Activated CD8-positive, alpha-beta T cell treated with anti-CD3 and anti-CD28 coated beads for 36 hours (primary cell): ENCODE measurements around the gene CCDC43. TPM values are rescaled to one million over a fixed set of nuclear protein-coding genes. Genes with fewer than 3 reads are reported as not detected.

Source experiments
- ATAC-seq: fragments of 200-7000 bp; cut with Tn5 transposase; one replicate; pipeline ENCODE4 v1.10.0; 2021; ENCODE audit warnings: mild to moderate bottlenecking, moderate library complexity
- CTCF ChIA-PET: fragments of 350-600 bp; sonication (Branson Sonifier 250); formaldehyde crosslinking; loops from one replicate; lab custom pipeline; 2021; ENCODE audit warnings: antibody characterized with exemption; lab: Charles Lee
- POLR2A ChIA-PET: fragments of 350-600 bp; sonication (Branson Sonifier 250); formaldehyde crosslinking; loops from one replicate; lab custom pipeline; 2021; ENCODE audit warnings: antibody characterized with exemption; lab: Charles Lee
- DNase-seq: peaks from one replicate; pipeline ENCODE4 v3.0.0-alpha.2; 2020
- H3K27ac Mint-ChIP-seq: one replicate; pipeline ENCODE4 v1.8.0; 2021; ENCODE audit warnings: mild to moderate bottlenecking, mixed read lengths
- H3K27me3 Mint-ChIP-seq: one replicate; pipeline ENCODE4 v1.8.0; 2021; ENCODE audit warnings: mixed read lengths
- H3K36me3 Mint-ChIP-seq: one replicate; pipeline ENCODE4 v1.8.0; 2021; ENCODE audit warnings: low read depth, mixed read lengths
- H3K4me1 Mint-ChIP-seq: one replicate; pipeline ENCODE4 v1.8.0; 2021; ENCODE audit warnings: low read depth, mixed read lengths
- H3K4me3 Mint-ChIP-seq: one replicate; pipeline ENCODE4 v1.8.0; 2021; ENCODE audit warnings: mild to moderate bottlenecking, moderate library complexity, mixed read lengths
- H3K9me3 Mint-ChIP-seq: one replicate; pipeline ENCODE4 v1.8.0; 2021; ENCODE audit warnings: mixed read lengths
- CTCF ChIP-seq: fragments of 200-600 bp; IDR thresholded peaks from one replicate; pipeline ENCODE4 v1.8.0; 2022; ENCODE audit warnings: antibody characterized with exemption, mild to moderate bottlenecking
- intact Hi-C: fragments of 100-400 bp; cut with micrococcal nuclease; formaldehyde crosslinking; loops from one replicate; pipeline ENCODE4 v1.10.0; 2022
- total RNA-seq, 2 experiments: library from RNA; stranded (reverse); gene quantifications; one replicate each; pipeline ENCODE4 v1.2.3, GENCODE V29; 2021

The CCDC43 gene
- total RNA-seq, 2 experiments from 2014 or later, result 29.6 to 34.5 TPM

- Mint-ChIP-seq H3K4me1 (peaks cover 7% of the 10 kb centered on the region), H3K9me3 (no peaks in the 10 kb centered on the region), H3K27ac (no peak within 1 kb of the TSS), H3K27me3 (peaks cover 27% of the 10 kb centered on the region), H3K4me3 (peak within 1 kb of the TSS; percentile 67), H3K36me3 (no peaks in the 10 kb centered on the region)
- peak; percentile 88 for ATAC-seq
- TF ChIP-seq CTCF, result no peak
- DNase-seq, result peak; percentile 46
- POLR2A ChIA-PET, result interaction anchor here (0.6 to 0.7 kb wide), 2 partner anchors 52 to 312 kb away, joined by 3 read pairs; partner anchors contain the start of gene DBF4B
- CTCF ChIA-PET, result interaction anchor here (1.0 to 2.5 kb wide), 7 partner anchors 8 to 247 kb away, joined by 3 to 10 read pairs (median 5); no protein-coding TSS in a partner anchor
- intact Hi-C loops, result no loop called here
Observed at GRCh38 chr17:44655983-44656710, 33.4 kb downstream of the CCDC43 start, which contains the start of gene MEIOC. TSS of gene MEIOC (plus strand) at chr17:44656468. CDS start at chr17:44656614, 146 bp downstream.

- CTCF ChIA-PET, result interaction anchor here (1.8 to 2.5 kb wide), 2 partner anchors 10 to 17 kb away, joined by 5 to 9 read pairs; no protein-coding TSS in a partner anchor
- H3K27me3 Mint-ChIP-seq, result peaks cover 30% of the 10 kb centered on the region
- H3K4me3 Mint-ChIP-seq, result no peak overlapping the region
- POLR2A ChIA-PET, result no interaction called here
- no peaks in the 10 kb centered on the region for H3K36me3 Mint-ChIP-seq
- peaks cover 7% of the 10 kb centered on the region for H3K4me1 Mint-ChIP-seq
- H3K9me3 Mint-ChIP-seq, result no peaks in the 10 kb centered on the region
- intact Hi-C loops, result no loop called here
- no peak overlapping the region for H3K27ac Mint-ChIP-seq
- ATAC-seq (no peak), DNase-seq (no peak)
- no peak for TF ChIP-seq CTCF
Observed at GRCh38 chr17:44653954-44654353, 35.6 kb downstream of the CCDC43 start.

- TF ChIP-seq CTCF, result no peak
- no peaks in the 10 kb centered on the region for H3K36me3 Mint-ChIP-seq
Observed at GRCh38 chr17:44653384-44653783, 36.2 kb downstream of the CCDC43 start.

GRCh38 chr17:44652727-44653126, 36.8 kb downstream of the CCDC43 start:
- DNase-seq, result no peak
- ChIA-PET POLR2A (no interaction called here), CTCF (no interaction called here)
- H3K9me3 Mint-ChIP-seq, result no peaks in the 10 kb centered on the region
- no peak overlapping the region for H3K4me3 Mint-ChIP-seq
- no peak for TF ChIP-seq CTCF
- peaks cover 7% of the 10 kb centered on the region for H3K4me1 Mint-ChIP-seq
- intact Hi-C loops, result no loop called here
- H3K36me3 Mint-ChIP-seq, result no peaks in the 10 kb centered on the region
- no peak for ATAC-seq
- H3K27me3 Mint-ChIP-seq, result peaks cover 36% of the 10 kb centered on the region
- H3K27ac Mint-ChIP-seq, result no peak overlapping the region

More at GRCh38 chr17:44653384-44653783, 36.2 kb downstream of the CCDC43 start:
- Mint-ChIP-seq H3K9me3 (no peaks in the 10 kb centered on the region), H3K27me3 (peaks cover 32% of the 10 kb centered on the region), H3K4me1 (peaks cover 7% of the 10 kb centered on the region), H3K27ac (no peak overlapping the region), H3K4me3 (no peak overlapping the region)
- DNase-seq (no peak), ATAC-seq (no peak)
- ChIA-PET CTCF (interaction anchor here (1.8 kb wide), 1 partner anchor 10 kb away, joined by 5 read pairs; no protein-coding TSS in a partner anchor), POLR2A (no interaction called here)
- intact Hi-C loops, result no loop called here

GRCh38 chr17:44651228-44651627, 38.3 kb downstream of the CCDC43 start:
- DNase-seq, result no peak
- TF ChIP-seq CTCF, result no peak
- peaks cover 33% of the 10 kb centered on the region for H3K27me3 Mint-ChIP-seq
- ChIA-PET POLR2A (no interaction called here), CTCF (no interaction called here)
- no peaks in the 10 kb centered on the region for H3K9me3 Mint-ChIP-seq
- H3K4me1 Mint-ChIP-seq, result peaks cover 5% of the 10 kb centered on the region
- intact Hi-C loops, result no loop called here
- no peak overlapping the region for H3K4me3 Mint-ChIP-seq
- no peak for ATAC-seq
- no peak overlapping the region for H3K27ac Mint-ChIP-seq
- no peaks in the 10 kb centered on the region for H3K36me3 Mint-ChIP-seq
